H1 (cell line): ENCODE results near the gene ERN2. TPM values are rescaled to one million over a fixed set of nuclear protein-coding genes. Genes with fewer than 3 reads are reported as not detected.

Experiments used
- polyA plus RNA-seq, 7 experiments: library from polyadenylated mRNA; depleted of rRNA in 3 of 7; stranded (reverse) in 5 of 7; unstranded in 2 of 7; fragments of >200 nt in 5 of 7; fragments of 200-250 nt in 2 of 7; gene quantifications; 1 replicate in 5 of 7; 2 replicates in 1 of 7; 4 replicates in 1 of 7; pipeline versions ENCODE4 v1.2.1 to v1.2.3, GENCODE V29; 2011 to 2013; ENCODE audit warnings: missing spikeins in 2 of 7, mixed read lengths in 2 of 7
- total RNA-seq: library from RNA; stranded (reverse); fragmentation: NEBNext Ultra II Directional; extraction: Animal tissue kit (Norgen Biotek cat#: 25700); gene quantifications from 2 replicates; pipeline ENCODE4 v1.2.1, GENCODE V29; 2021
- TF ChIP-seq, protein P1 (sequence below): fragments of 300-600 bp; sonication (generic); IDR thresholded peaks from 2 replicates; pipeline ENCODE4 v1.7.1; 2012; ENCODE audit warnings: low read length, moderate library complexity, mild to moderate bottlenecking, inconsistent platforms; ENCODE audit not compliant: insufficient replicate concordance

ERN2 gene
- total and polyA plus RNA-seq, 2 of the 8 experiments (the other 6 are each of a cell fraction or from before 2014, with no cell fraction given) = 2.4 to 4.4 TPM

DNA sequence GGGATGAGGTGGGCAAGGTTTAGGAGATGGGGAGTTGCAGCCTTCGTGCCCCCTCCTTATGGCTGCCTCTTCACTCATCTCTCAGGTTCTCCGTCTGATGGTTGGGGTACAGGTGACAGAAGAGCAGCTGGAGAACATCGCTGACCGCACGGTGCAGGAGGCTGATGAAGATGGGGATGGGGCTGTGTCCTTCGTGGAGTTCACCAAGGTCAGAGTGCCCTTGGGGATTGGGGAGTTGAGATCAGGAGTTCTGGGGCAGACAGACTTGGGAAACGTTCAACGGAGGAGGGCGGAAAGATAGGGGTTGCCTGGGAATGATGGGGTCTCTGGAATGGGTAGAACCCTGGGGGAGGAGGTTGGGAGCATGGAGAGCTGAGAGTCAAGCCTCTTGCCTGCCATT lies 44.1 kb upstream of the ERN2 start (continued):
- TF ChIP-seq, protein P1, sequence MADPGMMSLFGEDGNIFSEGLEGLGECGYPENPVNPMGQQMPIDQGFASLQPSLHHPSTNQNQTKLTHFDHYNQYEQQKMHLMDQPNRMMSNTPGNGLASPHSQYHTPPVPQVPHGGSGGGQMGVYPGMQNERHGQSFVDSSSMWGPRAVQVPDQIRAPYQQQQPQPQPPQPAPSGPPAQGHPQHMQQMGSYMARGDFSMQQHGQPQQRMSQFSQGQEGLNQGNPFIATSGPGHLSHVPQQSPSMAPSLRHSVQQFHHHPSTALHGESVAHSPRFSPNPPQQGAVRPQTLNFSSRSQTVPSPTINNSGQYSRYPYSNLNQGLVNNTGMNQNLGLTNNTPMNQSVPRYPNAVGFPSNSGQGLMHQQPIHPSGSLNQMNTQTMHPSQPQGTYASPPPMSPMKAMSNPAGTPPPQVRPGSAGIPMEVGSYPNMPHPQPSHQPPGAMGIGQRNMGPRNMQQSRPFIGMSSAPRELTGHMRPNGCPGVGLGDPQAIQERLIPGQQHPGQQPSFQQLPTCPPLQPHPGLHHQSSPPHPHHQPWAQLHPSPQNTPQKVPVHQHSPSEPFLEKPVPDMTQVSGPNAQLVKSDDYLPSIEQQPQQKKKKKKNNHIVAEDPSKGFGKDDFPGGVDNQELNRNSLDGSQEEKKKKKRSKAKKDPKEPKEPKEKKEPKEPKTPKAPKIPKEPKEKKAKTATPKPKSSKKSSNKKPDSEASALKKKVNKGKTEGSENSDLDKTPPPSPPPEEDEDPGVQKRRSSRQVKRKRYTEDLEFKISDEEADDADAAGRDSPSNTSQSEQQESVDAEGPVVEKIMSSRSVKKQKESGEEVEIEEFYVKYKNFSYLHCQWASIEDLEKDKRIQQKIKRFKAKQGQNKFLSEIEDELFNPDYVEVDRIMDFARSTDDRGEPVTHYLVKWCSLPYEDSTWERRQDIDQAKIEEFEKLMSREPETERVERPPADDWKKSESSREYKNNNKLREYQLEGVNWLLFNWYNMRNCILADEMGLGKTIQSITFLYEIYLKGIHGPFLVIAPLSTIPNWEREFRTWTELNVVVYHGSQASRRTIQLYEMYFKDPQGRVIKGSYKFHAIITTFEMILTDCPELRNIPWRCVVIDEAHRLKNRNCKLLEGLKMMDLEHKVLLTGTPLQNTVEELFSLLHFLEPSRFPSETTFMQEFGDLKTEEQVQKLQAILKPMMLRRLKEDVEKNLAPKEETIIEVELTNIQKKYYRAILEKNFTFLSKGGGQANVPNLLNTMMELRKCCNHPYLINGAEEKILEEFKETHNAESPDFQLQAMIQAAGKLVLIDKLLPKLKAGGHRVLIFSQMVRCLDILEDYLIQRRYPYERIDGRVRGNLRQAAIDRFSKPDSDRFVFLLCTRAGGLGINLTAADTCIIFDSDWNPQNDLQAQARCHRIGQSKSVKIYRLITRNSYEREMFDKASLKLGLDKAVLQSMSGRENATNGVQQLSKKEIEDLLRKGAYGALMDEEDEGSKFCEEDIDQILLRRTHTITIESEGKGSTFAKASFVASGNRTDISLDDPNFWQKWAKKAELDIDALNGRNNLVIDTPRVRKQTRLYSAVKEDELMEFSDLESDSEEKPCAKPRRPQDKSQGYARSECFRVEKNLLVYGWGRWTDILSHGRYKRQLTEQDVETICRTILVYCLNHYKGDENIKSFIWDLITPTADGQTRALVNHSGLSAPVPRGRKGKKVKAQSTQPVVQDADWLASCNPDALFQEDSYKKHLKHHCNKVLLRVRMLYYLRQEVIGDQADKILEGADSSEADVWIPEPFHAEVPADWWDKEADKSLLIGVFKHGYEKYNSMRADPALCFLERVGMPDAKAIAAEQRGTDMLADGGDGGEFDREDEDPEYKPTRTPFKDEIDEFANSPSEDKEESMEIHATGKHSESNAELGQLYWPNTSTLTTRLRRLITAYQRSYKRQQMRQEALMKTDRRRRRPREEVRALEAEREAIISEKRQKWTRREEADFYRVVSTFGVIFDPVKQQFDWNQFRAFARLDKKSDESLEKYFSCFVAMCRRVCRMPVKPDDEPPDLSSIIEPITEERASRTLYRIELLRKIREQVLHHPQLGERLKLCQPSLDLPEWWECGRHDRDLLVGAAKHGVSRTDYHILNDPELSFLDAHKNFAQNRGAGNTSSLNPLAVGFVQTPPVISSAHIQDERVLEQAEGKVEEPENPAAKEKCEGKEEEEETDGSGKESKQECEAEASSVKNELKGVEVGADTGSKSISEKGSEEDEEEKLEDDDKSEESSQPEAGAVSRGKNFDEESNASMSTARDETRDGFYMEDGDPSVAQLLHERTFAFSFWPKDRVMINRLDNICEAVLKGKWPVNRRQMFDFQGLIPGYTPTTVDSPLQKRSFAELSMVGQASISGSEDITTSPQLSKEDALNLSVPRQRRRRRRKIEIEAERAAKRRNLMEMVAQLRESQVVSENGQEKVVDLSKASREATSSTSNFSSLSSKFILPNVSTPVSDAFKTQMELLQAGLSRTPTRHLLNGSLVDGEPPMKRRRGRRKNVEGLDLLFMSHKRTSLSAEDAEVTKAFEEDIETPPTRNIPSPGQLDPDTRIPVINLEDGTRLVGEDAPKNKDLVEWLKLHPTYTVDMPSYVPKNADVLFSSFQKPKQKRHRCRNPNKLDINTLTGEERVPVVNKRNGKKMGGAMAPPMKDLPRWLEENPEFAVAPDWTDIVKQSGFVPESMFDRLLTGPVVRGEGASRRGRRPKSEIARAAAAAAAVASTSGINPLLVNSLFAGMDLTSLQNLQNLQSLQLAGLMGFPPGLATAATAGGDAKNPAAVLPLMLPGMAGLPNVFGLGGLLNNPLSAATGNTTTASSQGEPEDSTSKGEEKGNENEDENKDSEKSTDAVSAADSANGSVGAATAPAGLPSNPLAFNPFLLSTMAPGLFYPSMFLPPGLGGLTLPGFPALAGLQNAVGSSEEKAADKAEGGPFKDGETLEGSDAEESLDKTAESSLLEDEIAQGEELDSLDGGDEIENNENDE = no peak
- TF ChIP-seq, all 59 proteins: peak for 0
